ENCODE measurements around the gene CARNS1.

- TF ChIP-seq, protein P1, sequence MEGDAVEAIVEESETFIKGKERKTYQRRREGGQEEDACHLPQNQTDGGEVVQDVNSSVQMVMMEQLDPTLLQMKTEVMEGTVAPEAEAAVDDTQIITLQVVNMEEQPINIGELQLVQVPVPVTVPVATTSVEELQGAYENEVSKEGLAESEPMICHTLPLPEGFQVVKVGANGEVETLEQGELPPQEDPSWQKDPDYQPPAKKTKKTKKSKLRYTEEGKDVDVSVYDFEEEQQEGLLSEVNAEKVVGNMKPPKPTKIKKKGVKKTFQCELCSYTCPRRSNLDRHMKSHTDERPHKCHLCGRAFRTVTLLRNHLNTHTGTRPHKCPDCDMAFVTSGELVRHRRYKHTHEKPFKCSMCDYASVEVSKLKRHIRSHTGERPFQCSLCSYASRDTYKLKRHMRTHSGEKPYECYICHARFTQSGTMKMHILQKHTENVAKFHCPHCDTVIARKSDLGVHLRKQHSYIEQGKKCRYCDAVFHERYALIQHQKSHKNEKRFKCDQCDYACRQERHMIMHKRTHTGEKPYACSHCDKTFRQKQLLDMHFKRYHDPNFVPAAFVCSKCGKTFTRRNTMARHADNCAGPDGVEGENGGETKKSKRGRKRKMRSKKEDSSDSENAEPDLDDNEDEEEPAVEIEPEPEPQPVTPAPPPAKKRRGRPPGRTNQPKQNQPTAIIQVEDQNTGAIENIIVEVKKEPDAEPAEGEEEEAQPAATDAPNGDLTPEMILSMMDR (IDR thresholded peaks at IDR 0.05): no peak
- no peak for TF ChIP-seq POLR2A (IDR thresholded peaks at IDR 0.05)
Measured at GRCh38 chr11:67400251-67400941, 15.1 kb upstream of the CARNS1 start.
